Stimulated activated CD4-positive, alpha-beta T cell treated with anti-CD3 and anti-CD28 coated beads, TNF-alpha, amount 100 ng/mL, for 48 hours (primary cell): ENCODE results near the gene AP2B1.

Source experiments
- DNase-seq, 3 donors: peaks; one replicate each; pipeline ENCODE4 v3.0.0-alpha.2; 2020; ENCODE audit warnings: low read depth in 3 of 3

AP2B1 gene

GRCh38 chr17:35769895-35770486, 182.9 kb downstream of the AP2B1 start:
- DNase-seq, result no peak

GRCh38 chr17:35773129-35773528, 186.0 kb downstream of the AP2B1 start:
- DNase-seq, result no peak

GRCh38 chr17:35773679-35774425, 186.7 kb downstream of the AP2B1 start:
- DNase-seq, result no peak

- DNase-seq, result no peak
Measured at GRCh38 chr17:35774499-35774898, 187.4 kb downstream of the AP2B1 start.

- DNase-seq, result no peak
Measured at GRCh38 chr17:35775039-35775438, 187.9 kb downstream of the AP2B1 start.

GRCh38 chr17:35775583-35775982, 188.5 kb downstream of the AP2B1 start:
- no peak for DNase-seq
